NCI-H2196 treated with DMSO at 0.1 percent for 48 hours (cell line): ENCODE results near the gene MEF2C.

Experiments
- DNase-seq: peaks from one replicate; lab custom pipeline; 2025; ENCODE audit not compliant: unreplicated experiment; lab: John Stamatoyannopoulos, UW

MEF2C gene

DNA sequence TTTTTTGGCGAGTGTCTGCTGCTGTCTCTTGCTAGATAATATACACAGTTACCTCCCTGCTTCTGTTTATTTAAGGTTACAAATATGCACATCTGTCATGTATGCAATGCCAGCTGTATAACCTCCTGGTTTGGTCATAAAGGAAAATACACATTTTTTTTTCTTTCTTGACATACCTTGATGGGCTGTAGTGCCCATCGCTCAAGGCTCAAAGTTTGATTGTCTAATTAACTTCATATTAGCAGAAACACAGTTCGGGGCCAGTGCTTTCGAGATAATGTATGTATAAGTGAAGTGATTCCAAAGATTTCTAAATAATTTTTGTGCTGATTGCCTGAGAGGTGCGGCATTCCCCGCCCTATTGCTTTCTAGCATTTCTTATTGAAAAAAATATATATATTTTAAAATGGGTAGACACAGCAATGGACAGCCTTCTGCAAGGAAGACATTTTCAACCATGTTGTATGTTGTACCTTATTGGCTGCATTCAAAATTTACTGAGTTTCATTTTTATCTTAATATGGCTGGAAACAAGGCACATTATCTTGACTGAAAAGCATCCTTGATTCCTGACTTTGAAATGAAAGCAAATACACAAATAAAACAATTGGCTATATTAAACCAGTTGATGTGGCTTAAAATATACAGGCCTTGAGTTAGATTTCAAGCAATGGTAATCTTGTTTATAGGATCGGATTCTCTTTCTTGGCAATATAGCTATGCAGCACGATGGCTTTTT, 206.2 kb downstream of the MEF2C start:
- DNase-seq: no peak

DNA sequence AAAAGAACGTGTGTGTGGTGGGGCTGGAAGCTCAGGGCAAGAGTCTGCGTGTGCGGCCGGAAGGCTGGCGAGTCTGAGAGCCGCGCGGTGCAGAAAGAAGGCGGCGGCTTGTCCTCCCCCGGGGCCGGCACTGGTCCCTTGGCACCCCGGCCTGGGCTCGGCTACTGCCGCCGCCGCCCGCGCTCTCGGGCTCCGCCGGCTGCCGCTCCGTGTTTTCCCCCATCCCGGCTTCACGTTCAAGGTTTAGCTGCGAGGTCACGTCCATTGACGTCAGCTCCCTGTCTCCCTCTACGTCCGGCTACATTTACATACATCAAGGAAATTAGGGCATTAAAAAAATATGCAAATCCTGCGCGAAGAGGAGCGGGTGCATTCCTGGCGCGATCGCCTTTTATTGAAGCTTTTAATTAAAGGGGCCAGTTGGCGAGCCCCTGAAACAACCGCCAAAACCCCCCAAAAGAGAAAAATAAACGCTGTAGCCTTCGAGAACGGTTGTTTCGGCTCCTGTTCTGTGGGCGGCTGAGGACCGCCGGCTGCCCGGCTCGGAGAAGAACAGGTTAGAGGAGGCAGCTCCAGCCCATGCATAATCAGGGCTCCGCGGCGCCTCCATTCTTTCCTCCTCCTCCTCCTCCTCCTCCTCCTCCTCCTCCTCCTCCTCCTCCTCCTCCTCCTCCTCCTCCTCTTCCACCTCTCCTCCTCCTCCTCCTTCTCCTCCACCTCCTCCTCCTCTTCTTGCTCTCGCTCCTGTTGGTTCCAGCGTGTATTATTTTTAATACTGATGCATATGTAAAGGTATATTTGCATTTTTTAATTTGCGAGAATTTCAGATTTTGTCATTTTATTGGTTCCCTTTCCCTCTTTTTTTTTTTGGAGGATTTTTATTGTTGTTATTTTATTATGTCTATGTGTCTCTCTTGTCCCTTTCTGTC, 207.0 kb downstream of the MEF2C start:
- DNase-seq: no peak

DNA sequence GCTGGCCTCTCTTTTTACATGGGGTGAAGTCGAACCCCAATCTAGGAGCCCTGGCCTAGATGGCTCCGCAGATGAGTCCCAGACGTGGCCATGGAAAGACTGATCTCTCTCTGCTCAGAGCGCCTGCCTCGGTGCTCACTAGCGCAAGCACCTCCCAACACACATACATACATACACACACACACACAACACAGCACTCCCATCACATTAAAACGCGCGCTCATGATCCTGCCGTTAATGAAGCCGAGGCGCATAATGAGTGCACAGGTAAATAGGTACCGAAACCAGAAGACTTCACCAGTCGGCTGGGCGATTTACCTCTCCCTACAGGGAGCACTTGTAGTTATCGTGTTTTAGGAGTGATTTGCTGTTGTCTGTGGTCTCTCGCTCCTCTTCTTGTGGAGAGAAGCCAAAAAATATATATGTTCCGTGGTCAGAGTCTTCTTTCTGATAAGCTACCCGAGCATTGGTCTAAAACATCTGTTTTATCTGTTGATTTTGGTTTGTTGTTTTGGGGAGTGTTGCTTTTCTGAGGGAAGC, 207.7 kb downstream of the MEF2C start:
- no peak for DNase-seq

DNA sequence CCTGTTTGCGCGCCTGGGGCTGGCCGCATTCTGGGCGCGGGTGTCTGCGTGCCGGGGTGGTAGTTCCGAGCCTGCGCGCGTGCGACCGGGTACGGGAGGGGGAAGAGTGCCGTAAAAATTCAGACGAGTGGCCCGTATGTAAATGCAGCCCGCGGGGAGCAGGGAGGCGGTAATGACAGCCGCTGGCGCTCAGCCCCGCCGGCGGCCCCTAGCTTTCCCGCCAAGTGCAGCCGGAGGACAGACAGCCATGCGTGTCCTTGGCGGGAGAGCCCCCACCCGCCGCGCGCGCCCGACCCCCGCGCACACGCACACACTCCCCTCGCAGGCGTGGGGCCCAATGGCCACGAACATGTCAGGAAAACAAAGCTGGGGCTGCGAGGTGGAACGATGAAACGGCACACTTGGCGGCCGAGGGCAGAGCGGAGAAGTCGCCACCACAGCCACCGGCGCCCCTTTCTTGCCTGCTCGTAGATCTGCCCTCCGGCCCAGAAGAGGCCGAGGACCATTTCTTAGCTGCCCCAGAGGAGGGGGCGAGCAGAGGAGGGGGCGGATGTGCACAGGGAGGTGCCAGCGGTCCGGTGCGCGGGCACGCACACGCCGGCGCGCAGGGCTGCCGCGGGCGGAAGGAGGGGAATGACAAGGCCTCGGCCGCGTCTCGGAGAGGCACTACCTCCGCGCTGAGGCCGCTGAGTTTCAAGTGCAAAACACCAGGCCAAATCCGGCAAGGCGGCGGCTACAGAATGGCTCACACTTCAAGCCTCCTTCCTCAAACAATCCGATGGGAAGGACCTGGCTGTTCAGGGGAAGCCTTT, 208.4 kb downstream of the MEF2C start:
- no peak for DNase-seq

DNA sequence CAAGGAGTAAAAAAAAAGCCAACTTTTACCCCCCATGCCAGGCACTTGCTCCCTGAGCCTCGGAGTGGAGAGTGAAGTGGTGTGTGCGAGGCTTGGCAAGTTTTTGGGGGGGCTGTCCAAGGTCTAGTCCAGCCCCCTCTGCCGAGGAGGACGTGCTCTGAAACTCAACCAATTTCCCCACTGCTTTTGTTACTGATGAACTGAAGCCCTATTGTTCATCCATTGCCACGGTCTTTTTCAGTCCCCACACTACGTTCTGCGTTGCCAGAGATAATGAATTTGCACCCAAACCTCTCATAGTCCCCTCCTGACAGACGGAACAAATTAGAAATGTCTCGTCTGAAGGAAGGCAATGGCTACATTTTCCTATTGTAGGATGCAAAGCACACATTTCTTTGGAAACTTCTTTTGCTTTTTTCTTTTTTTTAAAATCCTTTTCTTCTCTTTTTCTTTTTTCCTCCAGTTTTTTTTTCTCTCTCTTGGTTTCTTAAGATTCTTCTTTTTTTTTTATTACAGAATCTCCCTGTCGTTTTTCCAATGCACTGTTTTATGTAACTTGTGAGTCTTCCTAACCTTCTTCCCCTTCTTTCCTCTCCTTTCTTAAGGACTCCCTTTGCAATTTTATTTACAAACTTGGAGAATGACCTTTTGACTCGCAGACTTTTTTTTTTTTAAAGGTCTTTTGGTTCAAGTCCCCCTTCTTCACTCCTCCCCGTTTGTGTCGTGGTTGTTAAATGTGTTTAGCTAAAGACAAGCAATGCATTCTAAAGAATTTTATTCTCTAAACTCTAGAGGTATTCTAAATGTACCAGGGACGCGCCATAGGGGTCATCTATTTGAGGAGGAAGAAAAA, 209.5 kb downstream of the MEF2C start:
- DNase-seq: no peak

DNA sequence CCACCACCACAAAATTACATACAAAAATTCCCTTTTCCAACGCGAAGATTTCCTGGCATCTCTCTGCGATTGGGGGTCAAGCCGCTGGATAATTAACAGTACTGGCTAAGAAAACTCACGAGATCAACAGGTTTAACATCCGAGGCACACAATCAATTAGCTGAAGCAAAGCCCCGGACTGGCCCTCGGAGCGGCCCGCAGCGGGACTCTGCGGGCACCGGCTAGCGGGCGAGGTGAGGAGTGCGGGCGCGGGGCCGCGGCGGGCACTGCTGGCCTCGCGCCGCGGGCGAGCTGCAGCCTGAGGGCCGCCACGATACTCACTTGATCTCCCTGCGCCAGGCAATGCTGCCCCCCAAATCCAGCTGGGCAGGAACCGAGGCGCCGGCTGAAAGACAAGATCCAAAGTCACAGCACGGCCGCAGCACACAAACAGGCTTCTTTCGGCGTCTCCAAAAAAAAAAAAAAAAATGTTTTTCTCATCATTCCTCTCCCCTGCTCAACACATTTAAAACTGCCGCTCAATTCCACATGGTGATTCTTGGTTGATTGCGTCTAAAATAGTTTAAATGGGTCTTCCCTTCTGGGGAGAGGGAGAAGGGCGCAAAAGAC, 210.2 kb downstream of the MEF2C start:
- DNase-seq: no peak

DNA sequence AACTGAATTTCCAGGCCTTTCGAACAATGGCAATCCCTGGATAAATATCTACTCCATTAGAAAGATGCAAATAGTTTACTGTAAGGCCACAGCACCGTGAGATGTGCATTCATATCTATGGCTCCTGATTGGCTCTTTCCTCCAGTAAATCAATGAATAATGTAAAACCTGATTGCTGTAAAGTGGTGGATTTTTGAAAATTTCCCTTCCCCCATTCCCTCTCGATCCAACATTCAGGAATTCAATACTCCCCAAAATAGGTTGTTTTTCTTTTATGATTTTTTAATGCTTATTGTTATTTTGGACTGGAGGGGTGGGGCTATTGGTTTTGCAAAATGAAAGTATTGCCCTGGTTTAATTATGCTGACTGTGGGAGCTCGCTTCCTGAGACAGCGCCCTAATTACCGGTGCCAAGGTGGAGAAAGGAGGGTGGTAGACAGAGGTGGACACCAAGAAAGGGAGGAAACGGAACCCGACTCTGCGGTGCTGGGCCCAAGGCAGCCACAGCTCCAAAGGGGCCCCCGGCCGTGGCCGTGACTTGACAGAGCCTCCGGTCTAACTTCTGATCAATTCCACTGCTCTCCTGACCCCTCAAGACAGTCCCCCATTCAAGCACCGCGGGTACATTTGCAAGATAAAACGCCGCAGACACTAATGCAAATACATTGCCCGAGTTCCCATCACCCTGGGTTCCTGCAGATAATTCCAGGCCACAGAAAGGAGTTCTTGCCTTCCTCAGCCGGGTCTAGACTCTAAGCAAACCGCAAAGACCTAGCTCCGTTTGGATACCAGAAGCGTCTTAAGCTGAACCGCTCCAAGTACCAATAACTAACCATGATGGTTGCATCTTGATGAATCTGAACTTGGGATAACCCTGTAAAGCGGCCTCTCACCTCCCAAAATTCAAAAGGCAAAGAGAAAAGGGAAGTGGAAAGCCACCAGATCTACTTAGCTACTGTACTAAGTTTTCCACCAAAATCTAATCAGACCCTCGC, 211.2 kb downstream of the MEF2C start:
- no peak for DNase-seq

DNA sequence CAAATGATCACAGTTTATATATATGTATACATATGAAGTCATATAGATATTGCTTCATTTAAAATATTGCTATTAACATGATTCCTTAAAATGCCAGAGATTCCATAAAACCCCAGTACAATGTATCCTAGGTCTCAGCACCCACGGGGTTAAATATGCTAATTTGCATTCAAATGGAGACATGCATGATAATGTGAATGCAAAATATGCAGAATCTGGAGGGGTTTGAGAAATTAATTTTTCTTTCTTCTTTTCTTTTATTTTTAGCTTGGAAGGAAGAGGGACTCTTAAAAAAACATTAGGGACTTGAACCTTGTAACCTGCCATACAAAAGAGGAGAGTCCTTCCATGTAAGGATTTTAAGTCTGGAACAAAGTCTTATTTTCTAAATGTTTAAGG, 211.9 kb downstream of the MEF2C start:
- no peak for DNase-seq

DNA sequence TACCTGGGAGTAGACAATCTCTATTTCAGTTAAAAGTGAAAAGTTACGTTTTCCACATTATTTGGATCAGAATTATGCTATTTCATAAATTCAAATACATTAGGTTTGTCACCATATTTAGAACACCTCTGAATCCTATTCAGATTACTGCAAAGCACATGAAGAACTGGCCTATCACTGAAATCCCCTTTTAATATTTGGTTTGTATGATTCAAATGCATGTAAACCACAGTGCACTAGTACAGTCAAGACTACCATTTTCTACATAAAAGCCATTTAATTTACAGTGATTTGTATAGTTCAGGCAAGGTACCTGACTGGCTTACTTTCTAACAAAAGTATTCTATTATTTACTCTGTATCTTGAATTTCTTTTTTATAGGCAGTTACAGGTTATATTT, 212.5 kb downstream of the MEF2C start:
- DNase-seq: no peak

DNA sequence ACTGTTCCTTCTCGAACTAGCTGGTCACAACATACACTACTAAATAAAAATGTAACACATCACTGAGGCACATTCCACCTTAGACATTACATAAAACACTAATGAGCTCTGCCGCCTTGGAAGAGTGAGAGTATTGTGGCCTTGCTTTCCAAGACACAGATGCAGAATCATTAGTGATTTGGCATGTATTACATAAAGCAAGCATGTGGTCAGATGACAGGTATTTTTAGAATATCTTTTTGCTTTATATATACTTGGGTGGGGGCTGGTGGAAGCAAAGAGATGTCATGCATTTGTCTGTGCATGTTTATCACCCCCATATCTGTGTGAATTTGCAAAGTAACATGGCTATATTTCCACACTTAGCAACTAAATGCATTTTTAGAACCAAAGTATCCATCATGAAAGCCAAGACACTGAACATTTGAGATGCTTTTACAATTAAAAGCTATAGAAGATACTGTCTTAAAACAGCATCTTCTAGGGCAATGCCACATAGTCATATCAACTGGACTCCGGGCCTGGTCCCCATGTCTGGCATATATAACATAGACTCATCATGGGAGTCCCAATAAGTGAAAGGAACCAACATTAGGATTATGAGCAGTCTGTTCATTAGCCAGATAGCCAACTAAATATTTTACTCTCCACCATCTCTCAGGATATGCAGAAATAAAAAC, 213.5 kb downstream of the MEF2C start:
- no peak for DNase-seq

DNA sequence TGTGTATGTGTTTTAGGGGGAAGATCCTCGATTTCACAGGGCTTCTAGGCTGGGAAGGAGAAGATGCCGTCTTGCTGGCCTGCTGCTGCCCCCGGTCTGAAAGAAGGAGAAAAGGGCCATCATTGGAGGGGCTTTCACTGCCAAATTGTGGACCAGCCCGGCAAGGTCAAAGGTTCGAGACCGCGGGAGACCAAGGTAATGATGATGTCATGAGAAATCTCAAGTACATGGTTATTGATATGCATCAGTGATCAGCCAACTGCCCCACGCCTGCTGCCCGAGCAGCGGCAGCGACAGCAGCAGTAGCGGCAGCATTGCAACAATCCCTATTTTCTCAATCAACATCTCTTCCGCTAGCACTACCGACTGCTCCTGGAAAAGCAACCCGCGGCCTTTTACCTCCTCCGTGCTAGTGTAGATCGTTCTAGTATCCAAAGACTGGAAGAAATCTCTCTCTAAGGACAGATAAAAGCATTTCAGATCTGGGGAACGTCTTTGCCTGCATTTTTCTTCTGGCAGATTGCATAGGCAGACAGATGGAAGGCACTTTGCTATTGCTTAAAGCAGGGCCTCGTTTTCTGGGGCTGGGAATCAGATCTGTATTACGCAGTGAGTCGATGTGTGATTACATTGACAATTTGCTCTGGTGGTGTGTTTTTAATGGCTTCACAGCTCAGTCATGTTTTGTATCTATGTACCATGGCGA, 215.3 kb downstream of the MEF2C start:
- DNase-seq: no peak
